GM13977 (cell line): Measurements from ENCODE around the gene CCDC57.

ENCODE experiments used
- DNase-seq: peaks from one replicate; pipeline ENCODE4 v3.0.0; 2012; ENCODE audit warnings: low spot score
- CTCF ChIP-seq: IDR thresholded peaks from 2 replicates; pipeline ENCODE4 v1.5.1; 2012; ENCODE audit warnings: mild to moderate bottlenecking, control low read depth; ENCODE audit not compliant: insufficient read depth; ENCODE audit errors: extremely low read depth, missing control alignments
- in situ Hi-C: fragments of 300-500 bp; cut with MboI; formaldehyde crosslinking; loops from one replicate; pipeline ENCODE4 v1.12.0; 2022; ENCODE audit warnings: low sequenced_read_pairs, low pct_unique_long_range_greater_than_20kb, mixed read lengths, inconsistent platforms; ENCODE audit not compliant: unreplicated experiment

The CCDC57 gene

GRCh38 chr17:82079001-82079677 lies 133.5 kb downstream of the CCDC57 start:
- no peak for DNase-seq
- in situ Hi-C loops, result no loop called here
- TF ChIP-seq CTCF, result no peak

- DNase-seq, result no peak
- TF ChIP-seq CTCF, result no peak
- in situ Hi-C loops, result no loop called here
These were observed 134.2 kb downstream of the CCDC57 start for GRCh38 chr17:82078433-82078832.

GRCh38 chr17:82077617-82078358 lies 134.9 kb downstream of the CCDC57 start:
- in situ Hi-C loops, result no loop called here
- no peak for DNase-seq
- TF ChIP-seq CTCF, result no peak

GRCh38 chr17:82076785-82077591 lies 135.7 kb downstream of the CCDC57 start:
- TF ChIP-seq CTCF, result no peak
- in situ Hi-C loops, result no loop called here
- no peak for DNase-seq

- in situ Hi-C loops, result no loop called here
- no peak for DNase-seq
- no peak for TF ChIP-seq CTCF
These were observed 136.4 kb downstream of the CCDC57 start for GRCh38 chr17:82076018-82076784.

GRCh38 chr17:82073446-82073845 lies 139.2 kb downstream of the CCDC57 start:
- in situ Hi-C loops, result no loop called here
- no peak for TF ChIP-seq CTCF
- no peak for DNase-seq
